Sigmoid colon (tissue), 7 donors: ENCODE measurements around the gene PCSK5. TPM values are rescaled to one million over a fixed set of nuclear protein-coding genes. Genes with fewer than 3 reads are reported as not detected.

ENCODE experiments used
- DNase-seq: peaks from one replicate; pipeline ENCODE4 v3.0.0-alpha.2; 2019
- H3K27ac ChIP-seq, 4 donors: fragments of 200-600 bp; sonication (generic); one replicate each; pipeline ENCODE4 v1.5.1; 2016 to 2019; ENCODE audit warnings: mild to moderate bottlenecking in 1 of 4
- H3K27me3 ChIP-seq, 3 donors: fragments of 200-600 bp; sonication (generic); one replicate each; pipeline ENCODE4 v1.5.1; 2019; ENCODE audit warnings: mild to moderate bottlenecking in 1 of 3
- H3K36me3 ChIP-seq, 4 donors: fragments of 200-600 bp; sonication (generic); one replicate each; pipeline ENCODE4 v1.5.1; 2016 to 2019
- H3K4me1 ChIP-seq, 4 donors: fragments of 200-600 bp; sonication (generic); one replicate each; pipeline ENCODE4 v1.5.1; 2017 to 2019
- H3K4me3 ChIP-seq, 4 donors: fragments of 200-600 bp; sonication (generic); one replicate each; pipeline ENCODE4 v1.5.1; 2017 to 2019; ENCODE audit warnings: mild to moderate bottlenecking in 2 of 4, moderate library complexity in 1 of 4
- H3K9me3 ChIP-seq, 4 donors: fragments of 200-600 bp in 3 of 4; sonication (generic) in 3 of 4; one replicate each; pipeline versions ENCODE4 v1.5.1 to v1.6.1; 2013 to 2019
- CTCF ChIP-seq, 4 experiments: fragments of 450-650 bp in 3 of 4; fragments of 200-600 bp in 1 of 4; IDR thresholded peaks; one replicate each; pipeline ENCODE4 v1.5.1; 2016 to 2019; ENCODE audit warnings: antibody characterized with exemption in 4 of 4, mild to moderate bottlenecking in 3 of 4, moderate library complexity in 2 of 4
- EP300 ChIP-seq, 4 donors: sonication (generic); formaldehyde crosslinking; IDR thresholded peaks; one replicate each; pipeline ENCODE4 v1.6.1; 2017; ENCODE audit warnings: antibody characterized with exemption in 4 of 4
- POLR2A ChIP-seq, 2 donors: fragments of 450-650 bp; IDR thresholded peaks; one replicate each; pipeline ENCODE4 v1.6.1; 2016; ENCODE audit warnings: antibody characterized with exemption in 2 of 2, mild to moderate bottlenecking in 2 of 2, moderate library complexity in 2 of 2
- POLR2AphosphoS5 ChIP-seq, 4 donors: sonication (generic); formaldehyde crosslinking; IDR thresholded peaks; one replicate each; pipeline ENCODE4 v1.6.1; 2017; ENCODE audit warnings: antibody characterized with exemption in 4 of 4
- WGBS, 2 donors: extraction: QIAGEN DNeasy Blood & Tissue Kit; methylation state at CpG; one replicate each; pipeline ENCODE4 v1.1.7; 2013; 5-methylcytosine and 5-hydroxymethylcytosine counted together
- intact Hi-C: fragments of 100-400 bp; cut with DNase I; formaldehyde crosslinking; loops from one replicate; pipeline ENCODE4 v1.15.1; 2023
- polyA plus RNA-seq, 3 donors: library from polyadenylated mRNA; stranded (reverse); fragments of 200-250 nt; gene quantifications; one replicate each; pipeline ENCODE4 v1.2.3, GENCODE V29; 2013
- total RNA-seq, 4 donors: library from RNA; depleted of rRNA; stranded (reverse); fragments of >200 nt; gene quantifications; one replicate each; pipeline ENCODE4 v1.1.0, GENCODE V29; 2016
- donor health status: healthy with polysubstance abuse.
- donor health status: Bipolar disorder and iron deficiency.
- donor health status: healthy.

PCSK5 gene
- total and polyA plus RNA-seq, 7 donors: 2.4 to 23.5 (median 8.4) TPM

DNA sequence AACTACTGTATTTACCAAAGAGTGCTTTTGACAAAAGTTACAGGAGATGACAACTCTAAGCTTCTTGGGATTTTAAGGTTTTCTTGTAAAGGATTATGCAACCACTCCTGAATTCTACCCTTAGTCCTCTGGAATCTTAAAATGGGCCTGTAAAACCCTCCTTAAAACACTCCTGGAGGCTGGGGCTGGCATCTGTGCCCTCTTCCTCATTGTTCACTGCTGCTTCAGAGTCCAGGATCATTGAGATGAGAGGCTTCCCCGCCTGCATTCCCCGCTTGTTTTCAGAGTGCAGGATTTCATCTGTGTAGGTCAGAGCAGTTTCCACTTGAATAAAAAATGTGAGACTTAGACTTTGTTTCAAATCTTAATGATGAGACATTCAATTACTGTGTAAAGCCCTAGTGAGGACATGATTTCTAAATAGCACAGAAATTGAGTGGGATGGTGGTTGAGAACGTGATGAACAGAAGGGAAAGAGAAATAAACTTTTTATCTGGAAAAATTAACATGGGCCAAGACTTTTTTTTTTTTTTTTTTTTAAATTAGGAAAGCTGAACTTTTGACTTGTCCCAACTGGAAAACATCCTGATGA lies 40.4 kb downstream of the PCSK5 start:
- intact Hi-C loops: no loop called here
- 69 to 72% methylated on average over 3 of the region's 3 CpGs for WGBS, 2 donors
- H3K36me3 ChIP-seq: peaks cover 0 to 21% (median 0%) of the 10 kb centered on the region in 4 donors
- H3K9me3 ChIP-seq: no peaks in the 10 kb centered on the region
- H3K27me3 ChIP-seq: no peaks in the 10 kb centered on the region
- DNase-seq: no peak
- H3K27ac ChIP-seq: peak overlapping the region; percentile 33 to 76 (median 56)
- peaks cover 0 to 19% (median 13%) of the 10 kb centered on the region in 4 donors for H3K4me1 ChIP-seq
- no peak for TF ChIP-seq CTCF (IDR thresholded peaks at IDR 0.05)
- TF ChIP-seq POLR2AphosphoS5 (IDR thresholded peaks at IDR 0.05): no peak
- no peak for TF ChIP-seq POLR2A (IDR thresholded peaks at IDR 0.05)
- no peak for TF ChIP-seq EP300 (IDR thresholded peaks at IDR 0.05)
- H3K4me3 ChIP-seq: no peak overlapping the region

DNA sequence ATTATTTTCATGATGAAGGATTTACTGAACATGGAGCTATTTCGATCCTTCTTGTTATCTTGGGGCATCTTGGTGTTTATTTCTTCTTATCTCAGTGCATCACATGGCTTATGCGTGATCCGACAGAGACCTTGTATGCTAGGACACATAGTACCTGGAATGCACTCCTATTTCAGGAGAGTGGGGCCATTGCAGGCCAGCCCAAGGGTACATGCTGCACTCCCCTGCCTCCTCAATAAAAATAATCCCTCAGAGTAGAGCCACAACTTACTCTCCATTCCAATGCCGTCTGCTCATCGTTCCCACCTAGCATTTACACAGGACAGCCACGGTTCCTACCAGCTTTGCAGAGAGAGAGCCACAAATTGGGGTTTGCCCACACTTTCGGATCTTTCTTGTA lies 43.5 kb downstream of the PCSK5 start:
- H3K4me3 ChIP-seq: no peak overlapping the region
- H3K27me3 ChIP-seq: no peaks in the 10 kb centered on the region
- TF ChIP-seq CTCF (IDR thresholded peaks at IDR 0.05) (no peak), POLR2AphosphoS5 (IDR thresholded peaks at IDR 0.05) (no peak), POLR2A (IDR thresholded peaks at IDR 0.05) (no peak), EP300 (IDR thresholded peaks at IDR 0.05) (no peak)
- H3K9me3 ChIP-seq: no peaks in the 10 kb centered on the region
- intact Hi-C loops: no loop called here
- H3K4me1 ChIP-seq: peaks cover 0 to 19% (median 13%) of the 10 kb centered on the region in 4 donors
- no peak overlapping the region for H3K27ac ChIP-seq
- peaks cover 0 to 21% (median 0%) of the 10 kb centered on the region in 4 donors for H3K36me3 ChIP-seq
- DNase-seq: no peak
- 89 to 94% methylated on average over 7 of the region's 7 CpGs for WGBS, 2 donors

DNA sequence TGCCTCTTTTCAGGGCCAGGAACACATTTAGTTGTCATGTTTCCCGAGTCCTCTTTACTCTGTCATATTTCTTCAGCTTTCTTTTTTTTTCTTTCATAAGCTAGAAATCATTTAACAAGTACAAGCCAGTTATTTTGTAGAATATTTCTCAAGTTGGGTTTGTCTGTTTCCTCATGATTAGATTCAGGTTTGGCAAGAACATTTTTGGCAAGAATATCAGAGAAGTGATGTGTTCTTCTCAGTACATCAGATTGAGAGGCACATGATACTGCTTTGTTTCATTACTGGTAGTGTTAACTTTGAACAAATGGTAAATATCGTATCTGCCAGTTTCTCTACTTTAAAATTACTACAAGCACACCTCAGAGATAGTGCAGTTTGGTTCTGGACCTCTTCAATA lies 45.1 kb downstream of the PCSK5 start:
- no peak overlapping the region for H3K27ac ChIP-seq
- H3K36me3 ChIP-seq: peaks cover 0 to 21% (median 0%) of the 10 kb centered on the region in 4 donors
- H3K27me3 ChIP-seq: no peaks in the 10 kb centered on the region
- H3K4me3 ChIP-seq: no peak overlapping the region
- peaks cover 0 to 12% (median 11%) of the 10 kb centered on the region in 4 donors for H3K4me1 ChIP-seq
- intact Hi-C loops: no loop called here
- WGBS, 2 donors: 77 to 86% methylated on average over 2 of the region's 2 CpGs
- no peaks in the 10 kb centered on the region for H3K9me3 ChIP-seq
- no peak for DNase-seq
- TF ChIP-seq POLR2AphosphoS5 (IDR thresholded peaks at IDR 0.05) (no peak), EP300 (IDR thresholded peaks at IDR 0.05) (no peak), POLR2A (IDR thresholded peaks at IDR 0.05) (no peak), CTCF (IDR thresholded peaks at IDR 0.05) (no peak)

GRCh38 chr9:75937521-75938258 lies 47.2 kb downstream of the PCSK5 start:
- Histone ChIP-seq H3K27ac (no peak overlapping the region), H3K4me1 (peaks cover 0 to 13% (median 5%) of the 10 kb centered on the region in 4 donors), H3K4me3 (no peak overlapping the region), H3K36me3 (peaks cover 0 to 21% (median 0%) of the 10 kb centered on the region in 4 donors), H3K9me3 (no peaks in the 10 kb centered on the region), H3K27me3 (no peaks in the 10 kb centered on the region)
- TF ChIP-seq EP300 (IDR thresholded peaks at IDR 0.05) (no peak), POLR2AphosphoS5 (IDR thresholded peaks at IDR 0.05) (no peak), CTCF (IDR thresholded peaks at IDR 0.05) (no peak), POLR2A (IDR thresholded peaks at IDR 0.05) (no peak)
- intact Hi-C loops: no loop called here
- 79 to 87% methylated on average over 7 of the region's 7 CpGs for WGBS, 2 donors
- no peak for DNase-seq
